IMR-90 (cell line): ENCODE results near the gene NEGR1. TPM values are rescaled to one million over a fixed set of nuclear protein-coding genes. Genes with fewer than 3 reads are reported as not detected.
A peak's percentile ranks its signal among the peaks of the same experiment; 100 is the strongest.

Source experiments
- ATAC-seq: fragments of 200-7000 bp; cut with Tn5 transposase; 2 replicates; pipeline ENCODE4 v1.9.1; 2020; ENCODE audit warnings: low read depth, mild to moderate bottlenecking, moderate library complexity
- BruUV-seq: library from RNA; stranded (reverse); fragments of 400-500 nt; replicated peaks from 2 replicates; lab custom pipeline; 2021; lab: Mats Ljungman, UMichigan
- CTCF ChIA-PET: fragments of 300-600 bp; formaldehyde crosslinking; extraction: SDS; loops from one replicate; lab custom pipeline; 2021; ENCODE audit warnings: antibody characterized with exemption; lab: Yijun Ruan, JAX
- POLR2A ChIA-PET: fragments of 300-600 bp; sonication (Branson Sonifier 250); formaldehyde crosslinking; loops from one replicate; lab custom pipeline; 2022; ENCODE audit warnings: antibody characterized with exemption; ENCODE audit not compliant: unreplicated experiment; lab: Charles Lee
- DNase-seq: peaks from one replicate; pipeline ENCODE4 v3.0.0; 2013
- H2AFZ ChIP-seq: replicated peaks from 2 replicates; pipeline ENCODE3; 2013; ENCODE audit warnings: low read length, mild to moderate bottlenecking; ENCODE audit not compliant: poor library complexity
- H2AK5ac ChIP-seq: 2 replicates; pipeline ENCODE4 v1.6.1; 2013; ENCODE audit warnings: low read depth, low read length, inconsistent platforms
- H2AK9ac ChIP-seq: replicated peaks from 2 replicates; pipeline ENCODE3; 2013; ENCODE audit warnings: mild to moderate bottlenecking, low read depth, low read length, moderate library complexity; ENCODE audit not compliant: poor library complexity
- H2BK120ac ChIP-seq: 2 replicates; pipeline ENCODE4 v1.6.1; 2013; ENCODE audit warnings: low read depth, low read length, inconsistent platforms
- H2BK15ac ChIP-seq: 3 replicates; pipeline ENCODE4 v1.6.1; 2013; ENCODE audit warnings: low read depth, low read length, inconsistent platforms
- H2BK20ac ChIP-seq: 2 replicates; pipeline ENCODE4 v1.6.1; 2013; ENCODE audit warnings: low read depth, mild to moderate bottlenecking, inconsistent platforms, low read length, moderate library complexity
- H2BK5ac ChIP-seq: 2 replicates; pipeline ENCODE4 v1.6.1; 2013; ENCODE audit warnings: mild to moderate bottlenecking, low read depth, low read length, inconsistent platforms; ENCODE audit not compliant: poor library complexity, severe bottlenecking
- H3K14ac ChIP-seq: replicated peaks from 2 replicates; pipeline ENCODE4 v1.6.1; 2013; ENCODE audit warnings: low read depth, low read length, inconsistent platforms
- H3K18ac ChIP-seq: 2 replicates; pipeline ENCODE4 v1.6.1; 2013; ENCODE audit warnings: low read depth, low read length, control low read depth
- H3K23ac ChIP-seq: 2 replicates; pipeline ENCODE4 v1.6.1; 2013; ENCODE audit warnings: low read depth, low read length, inconsistent platforms
- H3K27ac ChIP-seq: 2 replicates; pipeline ENCODE4 v1.5.1; 2013; ENCODE audit warnings: mild to moderate bottlenecking, control low read depth, low read length; ENCODE audit not compliant: insufficient read depth
- H3K27me3 ChIP-seq: 2 replicates; pipeline ENCODE4 v1.6.1; 2013; ENCODE audit warnings: low read length; ENCODE audit not compliant: control insufficient read depth, insufficient read depth
- H3K36me3 ChIP-seq: 2 replicates; pipeline ENCODE4 v1.6.1; 2013; ENCODE audit warnings: low read length, mixed read lengths; ENCODE audit not compliant: control insufficient read depth, insufficient read depth
- H3K4ac ChIP-seq: 2 replicates; pipeline ENCODE4 v1.6.1; 2013; ENCODE audit warnings: low read depth, low read length, inconsistent platforms
- H3K4me1 ChIP-seq: 2 replicates; pipeline ENCODE4 v1.6.1; 2013; ENCODE audit warnings: low read length, mixed read lengths; ENCODE audit not compliant: control insufficient read depth, insufficient read depth
- H3K4me2 ChIP-seq: 2 replicates; pipeline ENCODE4 v1.6.1; 2013; ENCODE audit warnings: low read depth, mild to moderate bottlenecking, control low read depth, low read length, moderate library complexity
- H3K4me3 ChIP-seq: 2 replicates; pipeline ENCODE4 v1.5.1; 2013; ENCODE audit warnings: low read depth, mild to moderate bottlenecking, control low read depth, low read length, moderate library complexity; ENCODE audit not compliant: insufficient read depth
- H3K56ac ChIP-seq: 2 replicates; pipeline ENCODE4 v1.6.1; 2013; ENCODE audit warnings: low read length, inconsistent platforms; ENCODE audit not compliant: insufficient read depth; ENCODE audit errors: extremely low read depth
- H3K79me1 ChIP-seq, 2 experiments: 2 replicates each; pipeline ENCODE4 v1.6.1; 2013; ENCODE audit warnings: low read length in 2 of 2, inconsistent platforms in 1 of 2, low read depth in 1 of 2
- H3K9ac ChIP-seq: 2 replicates; pipeline ENCODE4 v1.6.1; 2013; ENCODE audit warnings: low read depth, low read length, control low read depth
- H3K9me1 ChIP-seq: 2 replicates; pipeline ENCODE4 v1.6.1; 2013; ENCODE audit warnings: low read length, inconsistent platforms; ENCODE audit not compliant: insufficient read depth
- H3K9me3 ChIP-seq: 2 replicates; pipeline ENCODE4 v1.6.1; 2013; ENCODE audit warnings: low read length; ENCODE audit not compliant: control insufficient read depth, insufficient read depth
- H4K20me1 ChIP-seq: 2 replicates; pipeline ENCODE4 v1.6.1; 2013; ENCODE audit warnings: low read length, inconsistent platforms; ENCODE audit not compliant: insufficient read depth
- H4K5ac ChIP-seq: 2 replicates; pipeline ENCODE4 v1.6.1; 2013; ENCODE audit warnings: mild to moderate bottlenecking, low read depth, low read length, control low read depth
- H4K8ac ChIP-seq, 2 experiments: 2 replicates each; pipeline ENCODE4 v1.6.1; 2013; ENCODE audit warnings: low read depth in 2 of 2, low read length in 2 of 2, control low read depth in 1 of 2, inconsistent platforms in 1 of 2
- H4K91ac ChIP-seq: 2 replicates; pipeline ENCODE4 v1.6.1; 2013; ENCODE audit warnings: low read depth, low read length, inconsistent platforms; ENCODE audit not compliant: insufficient read depth
- BHLHE40 ChIP-seq: fragments of 150-350 bp; IDR thresholded peaks from 2 replicates; pipeline ENCODE4 v1.6.1; 2016; ENCODE audit warnings: mild to moderate bottlenecking, low read depth, low read length
- CEBPB ChIP-seq: IDR thresholded peaks from 2 replicates; pipeline ENCODE4 v1.6.1; 2012; ENCODE audit warnings: low read depth, low read length, improper control_type of control experiment
- CHD1 ChIP-seq: IDR thresholded peaks from 2 replicates; pipeline ENCODE4 v1.6.1; 2012; ENCODE audit warnings: low read depth, low read length, improper control_type of control experiment
- FOS ChIP-seq: fragments of 150-350 bp; IDR thresholded peaks from 2 replicates; pipeline ENCODE4 v1.6.1; 2016; ENCODE audit warnings: low read depth, low read length
- MAFK ChIP-seq: IDR thresholded peaks from 2 replicates; pipeline ENCODE4 v1.6.1; 2012; ENCODE audit warnings: low read depth, low read length, improper control_type of control experiment
- MAZ ChIP-seq: IDR thresholded peaks from 2 replicates; pipeline ENCODE4 v1.6.1; 2012; ENCODE audit warnings: low read depth, mild to moderate bottlenecking, low read length, improper control_type of control experiment, moderate library complexity, borderline replicate concordance
- MXI1 ChIP-seq: IDR thresholded peaks from 2 replicates; pipeline ENCODE4 v1.6.1; 2012; ENCODE audit warnings: low read depth, mild to moderate bottlenecking, low read length, moderate library complexity, borderline replicate concordance
- NFE2L2 ChIP-seq: fragments of 150-350 bp; IDR thresholded peaks from 2 replicates; pipeline ENCODE4 v1.6.1; 2016; ENCODE audit warnings: low read depth, mild to moderate bottlenecking, low read length
- POLR2A ChIP-seq: IDR thresholded peaks from 2 replicates; pipeline ENCODE4 v1.6.1; 2012; ENCODE audit warnings: mild to moderate bottlenecking, low read depth, low read length
- RAD21 ChIP-seq: IDR thresholded peaks from 2 replicates; pipeline ENCODE4 v1.6.1; 2012; ENCODE audit warnings: low read length, improper control_type of control experiment
- RCOR1 ChIP-seq: IDR thresholded peaks from 2 replicates; pipeline ENCODE4 v1.6.1; 2012; ENCODE audit warnings: mild to moderate bottlenecking, low read length, improper control_type of control experiment; ENCODE audit not compliant: insufficient replicate concordance
- RFX5 ChIP-seq: IDR thresholded peaks from 2 replicates; pipeline ENCODE4 v1.8.0; 2012; ENCODE audit warnings: low read depth, mild to moderate bottlenecking, low read length, moderate library complexity
- SMC3 ChIP-seq: fragments of 150-350 bp; IDR thresholded peaks from 2 replicates; pipeline ENCODE4 v1.6.1; 2016; ENCODE audit warnings: low read depth, mild to moderate bottlenecking, antibody characterized with exemption, low read length, moderate library complexity
- WGBS, 2 experiments: methylation state at CpG; one replicate each; pipeline versions ENCODE4 v1.1.5 to v1.1.7; 2013; ENCODE audit warnings: missing lambda C conversion rate in 2 of 2; ENCODE audit not compliant: insufficient read length in 1 of 2; ENCODE audit errors: extremely low coverage in 2 of 2; 5-methylcytosine and 5-hydroxymethylcytosine counted together
- dilution Hi-C: fragments of 300-500 bp; cut with HindIII; formaldehyde crosslinking; loops from one replicate; pipeline ENCODE4 v1.14.3; 2018; ENCODE audit warnings: low sequenced_read_pairs; ENCODE audit not compliant: unreplicated experiment
- in situ Hi-C: fragments of 300-500 bp; cut with MboI; formaldehyde crosslinking; loops from 3 replicates; pipeline ENCODE4 v1.14.3; 2019; ENCODE audit warnings: low sequenced_read_pairs, inconsistent platforms, mixed read lengths
- intact Hi-C: fragments of 100-400 bp; cut with micrococcal nuclease; formaldehyde crosslinking; loops from 2 replicates; pipeline ENCODE4 v1.10.0; 2022
- polyA plus RNA-seq, 3 experiments: library from polyadenylated mRNA; depleted of rRNA; stranded (reverse); fragments of >200 nt; gene quantifications; 2 replicates each; pipeline ENCODE4 v1.2.3, GENCODE V29; 2012; ENCODE audit warnings: low replicate concordance in 1 of 3
- total RNA-seq: library from RNA; depleted of rRNA; stranded (reverse); fragments of >200 nt; gene quantifications from 2 replicates; pipeline ENCODE4 v1.2.3, GENCODE V29; 2012
- TF ChIP-seq, protein P1 (sequence below): fragments of 150-350 bp; IDR thresholded peaks from 2 replicates; pipeline ENCODE4 v1.6.1; 2017; ENCODE audit warnings: mild to moderate bottlenecking, antibody characterized with exemption, low read length, low read depth
- TF ChIP-seq, protein P2 (sequence below): fragments of 150-350 bp; IDR thresholded peaks from 2 replicates; pipeline ENCODE4 v1.6.1; 2016; ENCODE audit warnings: low read depth, mild to moderate bottlenecking, low read length, moderate library complexity, borderline replicate concordance
- TF ChIP-seq, protein P3 (sequence below): conservative IDR thresholded peaks from 2 replicates; pipeline ENCODE4 v1.5.1; 2012; ENCODE audit warnings: mild to moderate bottlenecking, low read depth, low read length, improper control_type of control experiment

Gene NEGR1
- total and polyA plus RNA-seq, 2 of the 4 experiments (the other 2 are of a cell fraction) = 5.1 to 9.1 TPM

DNA sequence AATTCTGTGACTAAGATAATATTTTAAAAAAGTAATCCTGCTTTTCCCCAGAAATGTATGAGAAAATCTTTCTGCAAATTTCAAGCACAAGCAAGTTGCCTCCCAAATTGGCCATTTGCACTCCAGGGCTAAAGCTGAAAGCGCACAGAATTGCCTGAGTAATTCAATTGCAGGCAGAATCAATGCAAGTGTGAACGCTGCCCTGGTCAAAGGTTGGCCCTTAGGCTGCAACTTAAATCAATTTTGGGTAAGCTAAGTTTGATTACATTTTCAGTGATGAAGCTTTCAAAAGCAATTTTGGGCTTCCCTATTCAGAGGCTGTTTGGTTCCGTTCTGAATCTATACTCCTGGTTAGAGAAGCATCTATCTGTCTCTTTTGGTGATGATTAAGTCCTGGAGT is 699.7 kb downstream of the NEGR1 start:
- Histone ChIP-seq H4K8ac (no peak overlapping the region), H3K9me1 (no peaks in the 10 kb centered on the region), H3K9ac (no peak overlapping the region), H2BK20ac (no peak overlapping the region), H4K91ac (no peak overlapping the region), H3K18ac (no peak overlapping the region), H2AK9ac (no peak overlapping the region), H3K56ac (no peak overlapping the region), H2BK15ac (no peak overlapping the region), H3K4me1 (no peaks in the 10 kb centered on the region), H3K14ac (0 out of 2 replicates have a peak overlapping the region, but pooled peaks have one; percentile 11), H3K4me3 (no peak overlapping the region), H3K27me3 (no peaks in the 10 kb centered on the region), H4K20me1 (no peaks in the 10 kb centered on the region), H3K4ac (no peak overlapping the region), H3K23ac (no peak overlapping the region), H3K79me1 (no peaks in the 10 kb centered on the region), H3K27ac (no peak overlapping the region), H2AK5ac (no peak overlapping the region), H3K36me3 (no peaks in the 10 kb centered on the region), H2AFZ (peak overlapping the region; percentile 52), H4K5ac (no peak overlapping the region), H2BK5ac (no peak overlapping the region), H2BK120ac (no peak overlapping the region), H3K9me3 (no peaks in the 10 kb centered on the region), H3K4me2 (no peak overlapping the region)
- no TSS peak for BruUV-seq
- WGBS, 2 experiments = 86% methylated on average over 2 of the region's 3 CpGs; no CpG with 5 or more reads in 1 of the 2 experiments
- intact Hi-C loops (no loop called here), dilution Hi-C loops (no loop called here), in situ Hi-C loops (no loop called here)
- no peak for DNase-seq
- POLR2A ChIA-PET = no interaction called here
- no peak for ATAC-seq
- CTCF ChIA-PET = no interaction called here
- TF ChIP-seq RCOR1 (no peak), BHLHE40 (no peak), POLR2A (no peak), NFE2L2 (no peak), MAZ (no peak), CHD1 (no peak), MAFK (no peak), MXI1 (no peak), RAD21 (no peak), SMC3 (no peak), FOS (no peak), RFX5 (no peak), CEBPB (no peak)
- TF ChIP-seq, protein P1, sequence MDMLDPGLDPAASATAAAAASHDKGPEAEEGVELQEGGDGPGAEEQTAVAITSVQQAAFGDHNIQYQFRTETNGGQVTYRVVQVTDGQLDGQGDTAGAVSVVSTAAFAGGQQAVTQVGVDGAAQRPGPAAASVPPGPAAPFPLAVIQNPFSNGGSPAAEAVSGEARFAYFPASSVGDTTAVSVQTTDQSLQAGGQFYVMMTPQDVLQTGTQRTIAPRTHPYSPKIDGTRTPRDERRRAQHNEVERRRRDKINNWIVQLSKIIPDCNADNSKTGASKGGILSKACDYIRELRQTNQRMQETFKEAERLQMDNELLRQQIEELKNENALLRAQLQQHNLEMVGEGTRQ = no peak
- TF ChIP-seq, protein P2, sequence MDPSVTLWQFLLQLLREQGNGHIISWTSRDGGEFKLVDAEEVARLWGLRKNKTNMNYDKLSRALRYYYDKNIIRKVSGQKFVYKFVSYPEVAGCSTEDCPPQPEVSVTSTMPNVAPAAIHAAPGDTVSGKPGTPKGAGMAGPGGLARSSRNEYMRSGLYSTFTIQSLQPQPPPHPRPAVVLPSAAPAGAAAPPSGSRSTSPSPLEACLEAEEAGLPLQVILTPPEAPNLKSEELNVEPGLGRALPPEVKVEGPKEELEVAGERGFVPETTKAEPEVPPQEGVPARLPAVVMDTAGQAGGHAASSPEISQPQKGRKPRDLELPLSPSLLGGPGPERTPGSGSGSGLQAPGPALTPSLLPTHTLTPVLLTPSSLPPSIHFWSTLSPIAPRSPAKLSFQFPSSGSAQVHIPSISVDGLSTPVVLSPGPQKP = no peak
- TF ChIP-seq, protein P3, sequence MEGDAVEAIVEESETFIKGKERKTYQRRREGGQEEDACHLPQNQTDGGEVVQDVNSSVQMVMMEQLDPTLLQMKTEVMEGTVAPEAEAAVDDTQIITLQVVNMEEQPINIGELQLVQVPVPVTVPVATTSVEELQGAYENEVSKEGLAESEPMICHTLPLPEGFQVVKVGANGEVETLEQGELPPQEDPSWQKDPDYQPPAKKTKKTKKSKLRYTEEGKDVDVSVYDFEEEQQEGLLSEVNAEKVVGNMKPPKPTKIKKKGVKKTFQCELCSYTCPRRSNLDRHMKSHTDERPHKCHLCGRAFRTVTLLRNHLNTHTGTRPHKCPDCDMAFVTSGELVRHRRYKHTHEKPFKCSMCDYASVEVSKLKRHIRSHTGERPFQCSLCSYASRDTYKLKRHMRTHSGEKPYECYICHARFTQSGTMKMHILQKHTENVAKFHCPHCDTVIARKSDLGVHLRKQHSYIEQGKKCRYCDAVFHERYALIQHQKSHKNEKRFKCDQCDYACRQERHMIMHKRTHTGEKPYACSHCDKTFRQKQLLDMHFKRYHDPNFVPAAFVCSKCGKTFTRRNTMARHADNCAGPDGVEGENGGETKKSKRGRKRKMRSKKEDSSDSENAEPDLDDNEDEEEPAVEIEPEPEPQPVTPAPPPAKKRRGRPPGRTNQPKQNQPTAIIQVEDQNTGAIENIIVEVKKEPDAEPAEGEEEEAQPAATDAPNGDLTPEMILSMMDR = no peak
